ENCODE measurements around the gene TNNI3.
"Not testable (repeated sequence)": the region's sequence is repeated elsewhere in the genome, so short reads cannot be mapped to it uniquely, and the experiment has no call there.

Gene TNNI3

GRCh38 chr19:55157064-55157908 is at the start of gene TNNI3:
Gene TNNI3, minus strand, starts transcription at chr19:55157732. Its CDS starts 143 bp downstream, at chr19:55157589.
- DNase-seq = no peak

GRCh38 chr19:55206664-55207500 is 49.4 kb upstream of the TNNI3 start:
- peak; percentile 58 to 77 for DNase-seq

- not testable (repeated sequence) for DNase-seq
Observed at GRCh38 chr19:55202199-55202598, 44.7 kb upstream of the TNNI3 start.

GRCh38 chr19:55199620-55200204 is 42.2 kb upstream of the TNNI3 start:
- no peak for DNase-seq

- DNase-seq = no peak
Observed at GRCh38 chr19:55198651-55199050, 41.1 kb upstream of the TNNI3 start.

GRCh38 chr19:55197528-55197927 is 40.0 kb upstream of the TNNI3 start:
- no peak for DNase-seq

- no peak for DNase-seq
Observed at GRCh38 chr19:55196803-55197202, 39.3 kb upstream of the TNNI3 start.

GRCh38 chr19:55193481-55193880 is 35.9 kb upstream of the TNNI3 start:
- no peak for DNase-seq

GRCh38 chr19:55189403-55189835 is 31.9 kb upstream of the TNNI3 start:
- DNase-seq = peak; percentile 78 to 92

- peak; percentile 42 to 56 for DNase-seq
Observed at GRCh38 chr19:55188625-55189024, 31.1 kb upstream of the TNNI3 start.

GRCh38 chr19:55186080-55186479 is 28.5 kb upstream of the TNNI3 start:
- no peak for DNase-seq

GRCh38 chr19:55181740-55182139 is 24.2 kb upstream of the TNNI3 start:
- DNase-seq = no peak

- DNase-seq = no peak
Observed at GRCh38 chr19:55179606-55180484, 22.3 kb upstream of the TNNI3 start, which contains the start of gene SYT5. Gene SYT5, minus strand, starts transcription at chr19:55180289. Its CDS starts 1,248 bp downstream, at chr19:55179041.

- DNase-seq = peak; percentile 85 to 89
Observed at GRCh38 chr19:55178781-55179599, 21.5 kb upstream of the TNNI3 start.

GRCh38 chr19:55176076-55176475 is 18.5 kb upstream of the TNNI3 start:
- DNase-seq = peak in 1 of 2 experiments; percentile 65

- peak in 1 of 2 experiments; percentile 45 for DNase-seq
Observed at GRCh38 chr19:55175117-55175867, 17.8 kb upstream of the TNNI3 start.

GRCh38 chr19:55174425-55175116 is 17.0 kb upstream of the TNNI3 start:
- no peak for DNase-seq

- DNase-seq = no peak
Observed at GRCh38 chr19:55173714-55174409, 16.3 kb upstream of the TNNI3 start.

- DNase-seq = no peak
Observed at GRCh38 chr19:55173186-55173713, 15.7 kb upstream of the TNNI3 start.

Measured in SHP77 (cell line).